Measurements from ENCODE around the gene THEM4. TPM values are rescaled to one million over a fixed set of nuclear protein-coding genes. Genes with fewer than 3 reads are reported as not detected.

The THEM4 gene
- total and polyA plus RNA-seq, 7 experiments from 2014 or later = 37.6 to 143 (median 113) TPM

GRCh38 chr1:151833172-151833900 is 76.0 kb downstream of the THEM4 start:
- Mint-ChIP-seq H3K4me3 (no peak overlapping the region), H3K4me1 (peaks cover 53 to 80% (median 71%) of the 10 kb centered on the region in 7 donors), H3K27me3 (peaks cover 0 to 5% (median 0%) of the 10 kb centered on the region in 5 donors), H3K36me3 (peaks cover 0 to 1% (median 0%) of the 10 kb centered on the region in 5 donors), H3K27ac (peak overlapping the region in 7 of 9 donors; percentile 7 to 75 (median 51)), H3K9me3 (peaks cover 0 to 2% (median 0%) of the 10 kb centered on the region in 11 donors)
- peaks cover 49 to 64% of the 10 kb centered on the region in 2 donors for H3K4me1 ChIP-seq (ENCODE audit: control insufficient read depth in 2 of 2, insufficient read depth in 2 of 2, low read length in 2 of 2)
- no peaks in the 10 kb centered on the region for H3K27me3 ChIP-seq (ENCODE audit: control insufficient read depth in 2 of 2, insufficient read depth in 2 of 2, low read length in 2 of 2)
- intact Hi-C loops (cut with micrococcal nuclease) = no loop called here
- no peaks in the 10 kb centered on the region for H3K36me3 ChIP-seq (ENCODE audit: control insufficient read depth in 2 of 3, insufficient read depth in 3 of 3, low read length in 3 of 3)
- H3K9me3 ChIP-seq (ENCODE audit: control insufficient read depth in 2 of 3, low read length in 3 of 3) = no peaks in the 10 kb centered on the region
- no peak for DNase-seq
- ChIA-PET POLR2A (interaction anchor here (0.6 kb wide), 1 partner anchor 43 kb away, joined by 3 read pairs; the partner anchor contains the start of gene TDRKH), CTCF (interaction anchor here (0.7 kb wide), 1 partner anchor 68 kb away, joined by 3 read pairs; no protein-coding TSS in a partner anchor)
- no peak for ATAC-seq
- H3K4me3 ChIP-seq (ENCODE audit: low read length) = no peak overlapping the region
- no peak overlapping the region for H3K27ac ChIP-seq (ENCODE audit: low read depth, low read length)

- Mint-ChIP-seq H3K27ac (peak overlapping the region in 6 of 9 donors; percentile 34 to 74 (median 69)), H3K9me3 (peaks cover 0 to 2% (median 0%) of the 10 kb centered on the region in 11 donors), H3K27me3 (peaks cover 0 to 2% (median 0%) of the 10 kb centered on the region in 5 donors), H3K36me3 (no peaks in the 10 kb centered on the region), H3K4me3 (no peak overlapping the region), H3K4me1 (peaks cover 54 to 84% (median 76%) of the 10 kb centered on the region in 7 donors)
- Histone ChIP-seq H3K4me3 (ENCODE audit: low read length) (no peak overlapping the region), H3K27me3 (ENCODE audit: control insufficient read depth in 2 of 2, insufficient read depth in 2 of 2, low read length in 2 of 2) (no peaks in the 10 kb centered on the region), H3K36me3 (ENCODE audit: control insufficient read depth in 2 of 3, insufficient read depth in 3 of 3, low read length in 3 of 3) (no peaks in the 10 kb centered on the region), H3K4me1 (ENCODE audit: control insufficient read depth in 2 of 2, insufficient read depth in 2 of 2, low read length in 2 of 2) (peaks cover 52 to 68% of the 10 kb centered on the region in 2 donors), H3K9me3 (ENCODE audit: control insufficient read depth in 2 of 3, low read length in 3 of 3) (no peaks in the 10 kb centered on the region), H3K27ac (ENCODE audit: low read depth, low read length) (no peak overlapping the region)
- no peak for DNase-seq
- ChIA-PET POLR2A (interaction anchor here (0.6 kb wide), 1 partner anchor 42 kb away, joined by 3 read pairs; the partner anchor contains the start of gene TDRKH), CTCF (interaction anchor here (0.7 kb wide), 1 partner anchor 69 kb away, joined by 3 read pairs; no protein-coding TSS in a partner anchor)
- ATAC-seq = no peak
- intact Hi-C loops (cut with micrococcal nuclease) = no loop called here
Measured at GRCh38 chr1:151832318-151832980, 76.9 kb downstream of the THEM4 start.

- CTCF ChIA-PET = no interaction called here
- Mint-ChIP-seq H3K36me3 (no peaks in the 10 kb centered on the region), H3K4me3 (peak within 1 kb of the TSS in 2 of 10 donors; percentile 12 to 72), H3K27me3 (no peaks in the 10 kb centered on the region), H3K4me1 (peaks cover 46 to 83% (median 68%) of the 10 kb centered on the region in 7 donors), H3K9me3 (peaks cover 0 to 1% (median 0%) of the 10 kb centered on the region in 11 donors), H3K27ac (peak within 1 kb of the TSS in 7 of 9 donors; percentile 14 to 83 (median 72))
- H3K36me3 ChIP-seq (ENCODE audit: control insufficient read depth in 2 of 3, insufficient read depth in 3 of 3, low read length in 3 of 3) = no peaks in the 10 kb centered on the region
- ATAC-seq = no peak
- no peak within 1 kb of the TSS for H3K27ac ChIP-seq (ENCODE audit: low read depth, low read length)
- intact Hi-C loops (cut with micrococcal nuclease) = no loop called here
- no peak within 1 kb of the TSS for H3K4me3 ChIP-seq (ENCODE audit: low read length)
- DNase-seq = no peak
- POLR2A ChIA-PET = no interaction called here
- H3K27me3 ChIP-seq (ENCODE audit: control insufficient read depth in 2 of 2, insufficient read depth in 2 of 2, low read length in 2 of 2) = no peaks in the 10 kb centered on the region
- no peaks in the 10 kb centered on the region for H3K9me3 ChIP-seq (ENCODE audit: control insufficient read depth in 2 of 3, low read length in 3 of 3)
- peaks cover 48 to 64% of the 10 kb centered on the region in 2 donors for H3K4me1 ChIP-seq (ENCODE audit: control insufficient read depth in 2 of 2, insufficient read depth in 2 of 2, low read length in 2 of 2)
Measured at GRCh38 chr1:151831605-151832004, 77.7 kb downstream of the THEM4 start, which contains the start of gene RORC. TSS of gene RORC (minus strand) at chr1:151831802. CDS start at chr1:151831764, 38 bp downstream.

GRCh38 chr1:151831256-151831591 is 78.1 kb downstream of the THEM4 start:
- peak overlapping the region in 1 of 10 donors; percentile 64 for H3K4me3 Mint-ChIP-seq
- Histone ChIP-seq H3K36me3 (ENCODE audit: control insufficient read depth in 2 of 3, insufficient read depth in 3 of 3, low read length in 3 of 3) (no peaks in the 10 kb centered on the region), H3K27ac (ENCODE audit: low read depth, low read length) (no peak overlapping the region), H3K4me1 (ENCODE audit: control insufficient read depth in 2 of 2, insufficient read depth in 2 of 2, low read length in 2 of 2) (peaks cover 47 to 63% of the 10 kb centered on the region in 2 donors), H3K27me3 (ENCODE audit: control insufficient read depth in 2 of 2, insufficient read depth in 2 of 2, low read length in 2 of 2) (no peaks in the 10 kb centered on the region), H3K4me3 (ENCODE audit: low read length) (no peak overlapping the region), H3K9me3 (ENCODE audit: control insufficient read depth in 2 of 3, low read length in 3 of 3) (no peaks in the 10 kb centered on the region)
- no peak for ATAC-seq
- H3K27me3 Mint-ChIP-seq = no peaks in the 10 kb centered on the region
- H3K36me3 Mint-ChIP-seq = no peaks in the 10 kb centered on the region
- ChIA-PET CTCF (no interaction called here), POLR2A (no interaction called here)
- intact Hi-C loops (cut with micrococcal nuclease) = no loop called here
- no peaks in the 10 kb centered on the region for H3K9me3 Mint-ChIP-seq
- no peak for DNase-seq
- H3K4me1 Mint-ChIP-seq = peaks cover 42 to 83% (median 67%) of the 10 kb centered on the region in 7 donors
- H3K27ac Mint-ChIP-seq = peak overlapping the region in 4 of 9 donors; percentile 14 to 83 (median 64)

- Mint-ChIP-seq H3K4me1 (peaks cover 41 to 86% (median 62%) of the 10 kb centered on the region in 7 donors), H3K36me3 (no peaks in the 10 kb centered on the region), H3K4me3 (peak overlapping the region in 6 of 10 donors; percentile 44 to 80 (median 72)), H3K27ac (peak overlapping the region; percentile 3 to 91 (median 80)), H3K9me3 (no peaks in the 10 kb centered on the region), H3K27me3 (no peaks in the 10 kb centered on the region)
- Histone ChIP-seq H3K27me3 (ENCODE audit: control insufficient read depth in 2 of 2, insufficient read depth in 2 of 2, low read length in 2 of 2) (no peaks in the 10 kb centered on the region), H3K27ac (ENCODE audit: low read depth, low read length) (no peak overlapping the region), H3K9me3 (ENCODE audit: control insufficient read depth in 2 of 3, low read length in 3 of 3) (no peaks in the 10 kb centered on the region), H3K4me1 (ENCODE audit: control insufficient read depth in 2 of 2, insufficient read depth in 2 of 2, low read length in 2 of 2) (peaks cover 52 to 65% of the 10 kb centered on the region in 2 donors), H3K36me3 (ENCODE audit: control insufficient read depth in 2 of 3, insufficient read depth in 3 of 3, low read length in 3 of 3) (no peaks in the 10 kb centered on the region), H3K4me3 (ENCODE audit: low read length) (no peak overlapping the region)
- intact Hi-C loops (cut with micrococcal nuclease) = no loop called here
- DNase-seq (no peak), ATAC-seq (no peak)
- ChIA-PET CTCF (interaction anchor here (0.6 kb wide), 1 partner anchor 40 kb away, joined by 7 read pairs; no protein-coding TSS in a partner anchor), POLR2A (no interaction called here)
Measured at GRCh38 chr1:151830055-151830454, 79.3 kb downstream of the THEM4 start.

GRCh38 chr1:151829352-151830046 is 79.8 kb downstream of the THEM4 start:
- intact Hi-C loops (cut with micrococcal nuclease) = loop anchor here in 1 of 2 donors (2.0 kb wide), 1 partner anchor 39 kb away; the partner anchor contains the start of gene TDRKH

More at GRCh38 chr1:151829352-151830046, 79.8 kb downstream of the THEM4 start:
- CTCF ChIA-PET = no interaction called here
- Histone ChIP-seq H3K9me3 (ENCODE audit: control insufficient read depth in 2 of 3, low read length in 3 of 3) (no peaks in the 10 kb centered on the region), H3K4me1 (ENCODE audit: control insufficient read depth in 2 of 2, insufficient read depth in 2 of 2, low read length in 2 of 2) (peaks cover 52 to 64% of the 10 kb centered on the region in 2 donors), H3K27me3 (ENCODE audit: control insufficient read depth in 2 of 2, insufficient read depth in 2 of 2, low read length in 2 of 2) (no peaks in the 10 kb centered on the region), H3K36me3 (ENCODE audit: control insufficient read depth in 2 of 3, insufficient read depth in 3 of 3, low read length in 3 of 3) (no peaks in the 10 kb centered on the region), H3K27ac (ENCODE audit: low read depth, low read length) (peak overlapping the region; percentile 16), H3K4me3 (ENCODE audit: low read length) (no peak overlapping the region)
- peak overlapping the region; percentile 39 to 80 (median 72) for H3K4me3 Mint-ChIP-seq
- no peaks in the 10 kb centered on the region for H3K27me3 Mint-ChIP-seq
- H3K27ac Mint-ChIP-seq = peak overlapping the region; percentile 3 to 91 (median 80)
- no peak for ATAC-seq
- POLR2A ChIA-PET = interaction anchor here (0.6 kb wide), 1 partner anchor 83 kb away, joined by 3 read pairs; no protein-coding TSS in a partner anchor
- peaks cover 41 to 82% (median 58%) of the 10 kb centered on the region in 7 donors for H3K4me1 Mint-ChIP-seq
- H3K36me3 Mint-ChIP-seq = no peaks in the 10 kb centered on the region
- no peak for DNase-seq
- H3K9me3 Mint-ChIP-seq = no peaks in the 10 kb centered on the region

All from naive thymus-derived CD4-positive, alpha-beta T cell (primary cell).